ENCODE data around the gene MAP1B.

The MAP1B gene

DNA sequence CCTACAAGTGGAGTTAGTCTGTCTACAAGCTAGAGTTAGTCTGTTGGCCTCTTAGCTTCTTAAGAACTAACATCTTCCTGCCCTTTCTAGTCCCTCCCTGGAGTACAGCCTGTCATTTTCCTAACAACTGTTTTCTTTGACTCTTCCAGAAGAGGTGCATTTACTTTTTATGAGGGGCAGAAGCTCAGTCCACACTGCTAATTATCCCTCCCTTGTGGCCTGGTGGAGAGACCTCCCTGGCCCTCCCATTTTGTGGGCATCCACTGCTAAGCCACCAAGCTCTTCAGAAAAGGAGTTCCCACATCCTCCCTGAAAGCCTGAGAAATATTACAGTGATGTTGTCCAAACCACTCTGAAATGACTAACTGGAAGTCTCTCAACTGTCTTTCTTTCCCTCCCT is 8.0 kb downstream of the MAP1B start:
- TF ChIP-seq, protein P1, sequence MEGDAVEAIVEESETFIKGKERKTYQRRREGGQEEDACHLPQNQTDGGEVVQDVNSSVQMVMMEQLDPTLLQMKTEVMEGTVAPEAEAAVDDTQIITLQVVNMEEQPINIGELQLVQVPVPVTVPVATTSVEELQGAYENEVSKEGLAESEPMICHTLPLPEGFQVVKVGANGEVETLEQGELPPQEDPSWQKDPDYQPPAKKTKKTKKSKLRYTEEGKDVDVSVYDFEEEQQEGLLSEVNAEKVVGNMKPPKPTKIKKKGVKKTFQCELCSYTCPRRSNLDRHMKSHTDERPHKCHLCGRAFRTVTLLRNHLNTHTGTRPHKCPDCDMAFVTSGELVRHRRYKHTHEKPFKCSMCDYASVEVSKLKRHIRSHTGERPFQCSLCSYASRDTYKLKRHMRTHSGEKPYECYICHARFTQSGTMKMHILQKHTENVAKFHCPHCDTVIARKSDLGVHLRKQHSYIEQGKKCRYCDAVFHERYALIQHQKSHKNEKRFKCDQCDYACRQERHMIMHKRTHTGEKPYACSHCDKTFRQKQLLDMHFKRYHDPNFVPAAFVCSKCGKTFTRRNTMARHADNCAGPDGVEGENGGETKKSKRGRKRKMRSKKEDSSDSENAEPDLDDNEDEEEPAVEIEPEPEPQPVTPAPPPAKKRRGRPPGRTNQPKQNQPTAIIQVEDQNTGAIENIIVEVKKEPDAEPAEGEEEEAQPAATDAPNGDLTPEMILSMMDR (IDR thresholded peaks at IDR 0.05; ENCODE audit: low read depth, low read length, missing control alignments): no peak
- no peak for DNase-seq (ENCODE audit: extremely low read depth, low read depth)
- no peak overlapping the region for H3K4me3 ChIP-seq (replicated peaks; ENCODE audit: low read depth, low read length)

- TF ChIP-seq, protein P1 (IDR thresholded peaks at IDR 0.05; ENCODE audit: low read depth, low read length, missing control alignments): no peak
- DNase-seq (ENCODE audit: extremely low read depth, low read depth): no peak
- H3K4me3 ChIP-seq (replicated peaks; ENCODE audit: low read depth, low read length): no peak overlapping the region
These were observed 10.0 kb downstream of the MAP1B start for GRCh38 chr5:72117307-72117706.

- H3K4me3 ChIP-seq (replicated peaks; ENCODE audit: low read depth, low read length): no peak overlapping the region
- no peak for DNase-seq (ENCODE audit: extremely low read depth, low read depth)
- TF ChIP-seq, protein P1 (IDR thresholded peaks at IDR 0.05; ENCODE audit: low read depth, low read length, missing control alignments): no peak
These were observed 13.9 kb downstream of the MAP1B start for GRCh38 chr5:72121052-72121779.

- DNase-seq (ENCODE audit: extremely low read depth, low read depth): no peak
- no peak overlapping the region for H3K4me3 ChIP-seq (replicated peaks; ENCODE audit: low read depth, low read length)
- TF ChIP-seq, protein P1 (IDR thresholded peaks at IDR 0.05; ENCODE audit: low read depth, low read length, missing control alignments): no peak
These were observed 14.6 kb downstream of the MAP1B start for GRCh38 chr5:72121780-72122445.

DNA sequence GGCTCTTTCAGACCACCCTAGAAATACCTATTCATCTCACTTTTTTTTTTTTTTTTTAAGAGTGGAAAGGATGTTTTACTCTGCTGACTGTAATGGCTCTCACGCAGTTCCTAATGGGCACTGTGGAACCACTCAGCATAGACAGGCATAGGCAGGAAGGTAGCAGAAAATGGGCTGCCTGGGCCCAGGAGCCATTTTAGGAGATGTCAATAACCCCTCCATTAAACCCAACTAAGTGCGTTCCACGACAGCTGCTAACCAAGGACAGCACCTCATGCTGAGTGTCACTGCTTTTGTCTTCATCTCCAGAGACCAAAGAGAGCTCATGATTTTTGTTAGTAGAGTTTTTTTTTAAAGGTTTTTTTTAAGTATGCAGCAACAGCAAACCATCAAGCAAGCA is 15.3 kb downstream of the MAP1B start:
- TF ChIP-seq, protein P1 (IDR thresholded peaks at IDR 0.05; ENCODE audit: low read depth, low read length, missing control alignments): no peak
- no peak overlapping the region for H3K4me3 ChIP-seq (replicated peaks; ENCODE audit: low read depth, low read length)
- DNase-seq (ENCODE audit: extremely low read depth, low read depth): no peak

DNA sequence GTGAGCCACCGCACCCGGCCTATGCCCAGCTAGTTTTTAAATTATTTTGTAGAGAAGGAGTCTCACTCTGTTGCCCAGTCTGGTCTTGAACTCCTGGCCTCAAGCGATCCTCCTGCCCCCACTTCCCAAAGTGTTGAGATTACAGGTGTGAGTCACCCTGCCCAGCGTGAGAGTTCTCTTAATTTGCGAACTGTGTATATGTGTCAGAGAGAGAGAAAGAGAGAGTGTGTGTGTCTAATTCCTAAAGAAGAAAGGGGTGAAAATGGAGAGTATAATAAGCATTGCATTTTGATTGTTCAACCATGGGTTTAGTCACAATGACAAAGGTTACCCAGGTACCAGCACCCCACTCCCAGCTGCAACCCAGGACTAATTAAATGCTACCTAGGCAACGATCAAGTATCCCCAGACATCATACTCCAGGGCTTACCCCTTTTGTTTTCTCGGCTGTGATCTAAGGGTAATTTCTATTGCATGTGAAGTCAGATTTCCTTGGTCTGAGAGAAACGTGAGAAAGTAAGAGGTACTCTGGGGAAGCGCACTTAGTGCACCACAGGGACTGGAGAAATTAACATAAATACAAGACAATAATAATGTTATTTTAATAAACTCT is 16.6 kb downstream of the MAP1B start:
- TF ChIP-seq, protein P1 (IDR thresholded peaks at IDR 0.05; ENCODE audit: low read depth, low read length, missing control alignments): no peak
- no peak overlapping the region for H3K4me3 ChIP-seq (replicated peaks; ENCODE audit: low read depth, low read length)
- no peak for DNase-seq (ENCODE audit: extremely low read depth, low read depth)
